Endodermal cell (in vitro differentiated cells): Measurements from ENCODE around the gene AAK1. TPM values are rescaled to one million over a fixed set of nuclear protein-coding genes. Genes with fewer than 3 reads are reported as not detected.

Source experiments
- DNase-seq: peaks from one replicate; pipeline ENCODE4 v3.0.0-alpha.2; 2017
- H3K27ac ChIP-seq: 2 replicates; pipeline ENCODE4 v1.5.1; 2013; ENCODE audit warnings: mild to moderate bottlenecking, low read depth, low read length, moderate library complexity
- H3K27me3 ChIP-seq: 2 replicates; pipeline ENCODE4 v1.6.1; 2013; ENCODE audit warnings: mild to moderate bottlenecking, low read length, moderate library complexity; ENCODE audit not compliant: insufficient read depth, control insufficient read depth, poor library complexity, severe bottlenecking
- H3K36me3 ChIP-seq: 2 replicates; pipeline ENCODE4 v1.7.0; 2013; ENCODE audit warnings: mild to moderate bottlenecking, low read length, moderate library complexity; ENCODE audit not compliant: control insufficient read depth, insufficient read depth
- H3K4me1 ChIP-seq: one replicate; pipeline ENCODE4 v1.7.0; 2013; ENCODE audit warnings: low read length; ENCODE audit not compliant: control insufficient read depth, insufficient read depth
- H3K4me3 ChIP-seq: 2 replicates; pipeline ENCODE4 v1.5.1; 2013; ENCODE audit warnings: mild to moderate bottlenecking, low read length, moderate library complexity
- H3K9ac ChIP-seq: 2 replicates; pipeline ENCODE4 v1.6.1; 2013; ENCODE audit warnings: mild to moderate bottlenecking, low read length, moderate library complexity; ENCODE audit not compliant: poor library complexity, severe bottlenecking; ENCODE audit errors: extremely low read depth
- H3K9me3 ChIP-seq: 2 replicates; pipeline ENCODE4 v1.6.1; 2013; ENCODE audit warnings: mild to moderate bottlenecking, low read length, moderate library complexity; ENCODE audit not compliant: control insufficient read depth
- H3K27ac Mint-ChIP-seq: 2 replicates; pipeline ENCODE4 v1.8.0; 2020; ENCODE audit warnings: mixed read lengths
- H3K27me3 Mint-ChIP-seq: 2 replicates; pipeline ENCODE4 v1.8.0; 2021; ENCODE audit warnings: mild to moderate bottlenecking, mixed read lengths; ENCODE audit not compliant: insufficient read depth
- H3K36me3 Mint-ChIP-seq: 2 replicates; pipeline ENCODE4 v1.8.0; 2020; ENCODE audit warnings: low read depth, mixed read lengths
- H3K4me1 Mint-ChIP-seq: 2 replicates; pipeline ENCODE4 v1.8.0; 2020; ENCODE audit warnings: mixed read lengths
- H3K4me3 Mint-ChIP-seq: 2 replicates; pipeline ENCODE4 v1.8.0; 2020; ENCODE audit warnings: mild to moderate bottlenecking, moderate library complexity, mixed read lengths
- H3K9me3 Mint-ChIP-seq: 2 replicates; pipeline ENCODE4 v1.8.0; 2020; ENCODE audit warnings: mild to moderate bottlenecking, mixed read lengths
- CTCF ChIP-seq: fragments of 200-600 bp; sonication (generic); conservative IDR thresholded peaks from 2 replicates; pipeline ENCODE4 v1.5.0; 2021; ENCODE audit warnings: antibody characterized with exemption, mild to moderate bottlenecking
- whole genome bisulfite sequencing, 2 experiments: methylation state at CpG; one replicate each; pipeline versions ENCODE4 v1.1.5 to v1.1.7; 2013; ENCODE audit warnings: missing lambda C conversion rate in 2 of 2, mixed read lengths in 1 of 2; ENCODE audit not compliant: insufficient coverage in 1 of 2, insufficient read length in 1 of 2; 5-methylcytosine and 5-hydroxymethylcytosine counted together
- total RNA-seq, 2 donors: library from RNA; stranded (reverse); fragmentation: NEBNext Ultra II Directional in 1 of 2; extraction: Animal tissue kit (Norgen Biotek cat#: 25700) in 1 of 2; gene quantifications; 2 replicates in 1 of 2; 3 replicates in 1 of 2; pipeline ENCODE4 v1.2.1, GENCODE V29; 2021

AAK1 gene
- total RNA-seq, 2 donors from 2014 or later, result 29.2 to 34.7 TPM

- no peak overlapping the region for H3K4me3 Mint-ChIP-seq
- 89 to 93% methylated on average over 4 to 5 of the region's 5 CpGs for WGBS, 2 experiments
- H3K27ac Mint-ChIP-seq, result no peak overlapping the region
- Histone ChIP-seq H3K4me3 (no peak overlapping the region), H3K27ac (no peak overlapping the region), H3K4me1 (no peaks in the 10 kb centered on the region), H3K27me3 (no peaks in the 10 kb centered on the region), H3K36me3 (no peaks in the 10 kb centered on the region), H3K9ac (no peak overlapping the region), H3K9me3 (peaks cover 4% of the 10 kb centered on the region)
- TF ChIP-seq CTCF, result no peak
- no peaks in the 10 kb centered on the region for H3K27me3 Mint-ChIP-seq
- peaks cover 10% of the 10 kb centered on the region for H3K9me3 Mint-ChIP-seq
- DNase-seq, result no peak
- H3K4me1 Mint-ChIP-seq, result peaks cover 3% of the 10 kb centered on the region
- H3K36me3 Mint-ChIP-seq, result peaks cover 6% of the 10 kb centered on the region
Observed at GRCh38 chr2:69618362-69618761, 25.2 kb downstream of the AAK1 start.

- Mint-ChIP-seq H3K27me3 (no peaks in the 10 kb centered on the region), H3K9me3 (peaks cover 4% of the 10 kb centered on the region), H3K4me1 (peaks cover 3% of the 10 kb centered on the region), H3K27ac (no peak overlapping the region), H3K4me3 (no peak overlapping the region), H3K36me3 (peaks cover 2% of the 10 kb centered on the region)
- no peaks in the 10 kb centered on the region for H3K4me1 ChIP-seq
- no peak for DNase-seq
- H3K27me3 ChIP-seq, result no peaks in the 10 kb centered on the region
- no peak overlapping the region for H3K27ac ChIP-seq
- TF ChIP-seq CTCF, result no peak
- H3K4me3 ChIP-seq, result no peak overlapping the region
- 92 to 100% methylated on average over 1 of the region's 1 CpG for WGBS, 2 experiments
- H3K9me3 ChIP-seq, result no peaks in the 10 kb centered on the region
- no peaks in the 10 kb centered on the region for H3K36me3 ChIP-seq
- H3K9ac ChIP-seq, result no peak overlapping the region
Observed at GRCh38 chr2:69617744-69618143, 25.8 kb downstream of the AAK1 start.

- Histone ChIP-seq H3K27ac (no peak overlapping the region), H3K9me3 (no peaks in the 10 kb centered on the region), H3K9ac (no peak overlapping the region), H3K4me1 (no peaks in the 10 kb centered on the region), H3K27me3 (no peaks in the 10 kb centered on the region), H3K4me3 (no peak overlapping the region), H3K36me3 (no peaks in the 10 kb centered on the region)
- DNase-seq, result no peak
- Mint-ChIP-seq H3K27ac (no peak overlapping the region), H3K36me3 (peaks cover 2% of the 10 kb centered on the region), H3K9me3 (no peaks in the 10 kb centered on the region), H3K27me3 (no peaks in the 10 kb centered on the region), H3K4me3 (no peak overlapping the region), H3K4me1 (peaks cover 3% of the 10 kb centered on the region)
- no peak for TF ChIP-seq CTCF
- WGBS, 2 experiments, result 82 to 100% methylated on average over 1 of the region's 1 CpG
Observed at GRCh38 chr2:69616755-69617154, 26.8 kb downstream of the AAK1 start.
